ENCODE data around the gene MAPRE2. TPM values are rescaled to one million over a fixed set of nuclear protein-coding genes. Genes with fewer than 3 reads are reported as not detected.

The MAPRE2 gene
- total RNA-seq, 1 experiment from 2014 or later = 31.4 TPM

GRCh38 chr18:35134190-35134730 lies 93.0 kb downstream of the MAPRE2 start:
- intact Hi-C loops (cut with micrococcal nuclease; ENCODE audit: unreplicated experiment) = no loop called here
- Mint-ChIP-seq H3K27me3 (ENCODE audit: unreplicated experiment) (no peaks in the 10 kb centered on the region), H3K4me1 (ENCODE audit: low read depth, unreplicated experiment) (no peaks in the 10 kb centered on the region), H3K27ac (ENCODE audit: unreplicated experiment) (no peak overlapping the region), H3K36me3 (ENCODE audit: insufficient read depth, unreplicated experiment) (no peaks in the 10 kb centered on the region), H3K4me3 (ENCODE audit: low read depth, unreplicated experiment) (no peak overlapping the region), H3K9me3 (ENCODE audit: low read depth, unreplicated experiment) (no peaks in the 10 kb centered on the region)
- CTCF ChIA-PET = no interaction called here
- DNase-seq = no peak
- TF ChIP-seq CTCF (IDR thresholded peaks at IDR 0.05; ENCODE audit: unreplicated experiment) = no peak
- BruUV-seq (replicated peaks) = no TSS peak

DNA sequence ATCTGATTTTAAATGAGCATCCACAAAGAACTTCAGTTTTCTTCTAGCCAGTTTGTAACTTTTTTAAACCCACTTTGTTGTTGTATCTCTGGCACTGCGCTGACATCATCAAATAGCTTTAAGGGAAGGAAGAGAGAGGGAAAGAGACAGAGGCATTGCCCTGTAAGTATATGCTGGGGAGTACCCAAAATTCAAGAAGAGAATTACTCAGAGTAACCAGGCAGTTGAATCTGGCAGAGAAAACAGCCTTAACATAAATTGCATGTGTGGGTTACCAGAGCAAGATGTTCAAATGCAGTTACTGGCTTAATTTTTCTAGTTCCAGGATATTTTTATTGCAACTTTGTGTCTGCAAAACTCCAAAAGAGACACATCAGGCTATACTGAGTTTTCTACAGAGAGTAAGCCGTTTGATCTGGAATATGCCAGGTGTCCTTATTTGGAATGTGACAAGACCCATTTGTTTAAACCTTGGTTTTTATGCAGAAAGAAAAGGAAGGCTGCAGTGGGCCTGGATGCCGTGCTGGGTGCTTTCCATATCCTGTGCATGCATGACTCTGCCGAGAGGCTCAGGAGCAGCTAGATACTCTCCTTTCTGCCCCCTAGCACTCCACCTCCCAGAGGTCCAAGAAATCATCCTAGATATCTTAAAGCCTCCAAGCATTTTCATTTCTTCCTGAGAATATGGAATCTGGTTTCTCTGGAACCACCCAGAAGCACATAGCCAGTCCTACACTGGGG lies 93.7 kb downstream of the MAPRE2 start:
- no peaks in the 10 kb centered on the region for H3K9me3 Mint-ChIP-seq (ENCODE audit: low read depth, unreplicated experiment)
- no peak for TF ChIP-seq CTCF (IDR thresholded peaks at IDR 0.05; ENCODE audit: unreplicated experiment)
- no TSS peak for BruUV-seq (replicated peaks)
- H3K27ac Mint-ChIP-seq (ENCODE audit: unreplicated experiment) = no peak overlapping the region
- intact Hi-C loops (cut with micrococcal nuclease; ENCODE audit: unreplicated experiment) = no loop called here
- no peaks in the 10 kb centered on the region for H3K27me3 Mint-ChIP-seq (ENCODE audit: unreplicated experiment)
- CTCF ChIA-PET = no interaction called here
- DNase-seq = no peak
- H3K4me1 Mint-ChIP-seq (ENCODE audit: low read depth, unreplicated experiment) = no peaks in the 10 kb centered on the region
- no peak overlapping the region for H3K4me3 Mint-ChIP-seq (ENCODE audit: low read depth, unreplicated experiment)
- H3K36me3 Mint-ChIP-seq (ENCODE audit: insufficient read depth, unreplicated experiment) = no peaks in the 10 kb centered on the region

DNA sequence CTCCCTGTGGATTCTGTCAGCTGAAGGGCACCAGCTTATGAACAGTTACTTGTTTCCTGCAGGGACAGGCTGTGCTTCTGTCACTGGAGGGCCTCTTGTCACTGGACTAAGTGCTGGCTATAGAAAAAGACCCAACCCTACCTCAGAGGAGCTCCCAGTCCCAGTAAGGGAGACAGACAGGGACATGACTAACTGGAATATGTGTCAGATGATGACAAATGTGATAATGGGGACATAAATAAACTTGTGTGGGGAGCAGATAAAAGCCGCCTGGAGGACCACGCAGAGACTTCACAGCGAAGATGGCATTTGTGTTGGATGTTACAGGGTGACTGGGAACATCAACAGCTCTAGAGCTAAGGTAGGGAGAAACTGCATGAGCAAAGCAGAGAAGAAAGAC lies 95.0 kb downstream of the MAPRE2 start:
- intact Hi-C loops (cut with micrococcal nuclease; ENCODE audit: unreplicated experiment) = no loop called here
- H3K36me3 Mint-ChIP-seq (ENCODE audit: insufficient read depth, unreplicated experiment) = no peaks in the 10 kb centered on the region
- H3K27me3 Mint-ChIP-seq (ENCODE audit: unreplicated experiment) = no peaks in the 10 kb centered on the region
- no peaks in the 10 kb centered on the region for H3K9me3 Mint-ChIP-seq (ENCODE audit: low read depth, unreplicated experiment)
- H3K27ac Mint-ChIP-seq (ENCODE audit: unreplicated experiment) = no peak overlapping the region
- no peak overlapping the region for H3K4me3 Mint-ChIP-seq (ENCODE audit: low read depth, unreplicated experiment)
- DNase-seq = no peak
- CTCF ChIA-PET = no interaction called here
- BruUV-seq (replicated peaks) = no TSS peak
- no peak for TF ChIP-seq CTCF (IDR thresholded peaks at IDR 0.05; ENCODE audit: unreplicated experiment)
- H3K4me1 Mint-ChIP-seq (ENCODE audit: low read depth, unreplicated experiment) = no peaks in the 10 kb centered on the region

DNA sequence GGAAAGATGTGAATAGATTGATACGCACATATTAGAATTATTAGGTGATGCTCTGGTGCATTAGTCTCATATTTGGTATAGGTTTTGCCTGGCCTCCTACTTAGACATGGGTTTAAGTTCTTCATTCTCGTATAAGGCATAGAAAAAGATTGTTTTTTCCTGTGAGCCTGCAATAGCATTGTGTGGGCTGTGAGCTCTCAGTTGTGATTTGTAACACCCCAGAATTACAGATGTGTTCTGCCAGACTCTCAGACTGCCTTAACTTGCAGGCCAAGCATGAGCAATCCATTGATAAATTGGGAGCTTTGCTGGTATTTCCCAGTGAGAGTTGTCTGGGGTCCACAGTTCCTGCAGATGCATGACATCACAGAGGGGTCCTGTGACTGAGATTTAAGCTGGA lies 95.7 kb downstream of the MAPRE2 start:
- no peak for DNase-seq
- H3K4me1 Mint-ChIP-seq (ENCODE audit: low read depth, unreplicated experiment) = no peaks in the 10 kb centered on the region
- intact Hi-C loops (cut with micrococcal nuclease; ENCODE audit: unreplicated experiment) = no loop called here
- no TSS peak for BruUV-seq (replicated peaks)
- H3K27me3 Mint-ChIP-seq (ENCODE audit: unreplicated experiment) = no peaks in the 10 kb centered on the region
- TF ChIP-seq CTCF (IDR thresholded peaks at IDR 0.05; ENCODE audit: unreplicated experiment) = no peak
- H3K27ac Mint-ChIP-seq (ENCODE audit: unreplicated experiment) = no peak overlapping the region
- no peaks in the 10 kb centered on the region for H3K9me3 Mint-ChIP-seq (ENCODE audit: low read depth, unreplicated experiment)
- CTCF ChIA-PET = no interaction called here
- H3K36me3 Mint-ChIP-seq (ENCODE audit: insufficient read depth, unreplicated experiment) = no peaks in the 10 kb centered on the region
- H3K4me3 Mint-ChIP-seq (ENCODE audit: low read depth, unreplicated experiment) = no peak overlapping the region

Data from Calu3 (cell line).